ENCODE measurements around the gene TDP1. TPM values are rescaled to one million over a fixed set of nuclear protein-coding genes. Genes with fewer than 3 reads are reported as not detected.

TDP1 gene
- total RNA-seq, 4 donors from 2014 or later, result 0.75 to 28.3 (median 14.5) TPM

- peaks cover 4 to 19% (median 15%) of the 10 kb centered on the region in 4 donors for H3K4me1 ChIP-seq
- intact Hi-C loops (cut with DNase I; ENCODE audit: low total_unique reads), result no loop called here
- H3K9me3 ChIP-seq, result no peaks in the 10 kb centered on the region
- DNase-seq, result no peak
- H3K4me3 ChIP-seq, result no peak overlapping the region
- 70 to 72% methylated on average over 1 of the region's 1 CpG for WGBS, 2 donors (ENCODE audit: low coverage in 1 of 2)
- H3K27me3 ChIP-seq, result no peaks in the 10 kb centered on the region
- in situ Hi-C loops (cut with MboI; ENCODE audit: low pct_ligation_motif_present in 1 of 4, low pct_unique_long_range_greater_than_20kb in 1 of 4, low sequenced_read_pairs in 3 of 4), result loop anchor here in 1 of 4 donors (25.0 kb wide), 1 partner anchor 278 kb away; no protein-coding TSS in a partner anchor
- TF ChIP-seq POLR2A (IDR thresholded peaks at IDR 0.05) (no peak), POLR2AphosphoS5 (IDR thresholded peaks at IDR 0.05) (no peak), CTCF (IDR thresholded peaks at IDR 0.05) (no peak), EP300 (IDR thresholded peaks at IDR 0.05; ENCODE audit: low read depth) (no peak)
- no peak overlapping the region for H3K27ac ChIP-seq
- H3K36me3 ChIP-seq, result peaks cover 0 to 6% (median 0%) of the 10 kb centered on the region in 4 donors
These were observed 3.2 kb downstream of the TDP1 start for GRCh38 chr14:89958966-89959365.

- Histone ChIP-seq H3K4me1 (peaks cover 4 to 15% (median 12%) of the 10 kb centered on the region in 4 donors), H3K36me3 (peaks cover 0 to 6% (median 0%) of the 10 kb centered on the region in 4 donors), H3K27me3 (no peaks in the 10 kb centered on the region), H3K9me3 (no peaks in the 10 kb centered on the region), H3K4me3 (no peak overlapping the region), H3K27ac (no peak overlapping the region)
- intact Hi-C loops (cut with DNase I; ENCODE audit: low total_unique reads) (no loop called here), in situ Hi-C loops (cut with MboI; ENCODE audit: low pct_ligation_motif_present in 1 of 4, low pct_unique_long_range_greater_than_20kb in 1 of 4, low sequenced_read_pairs in 3 of 4) (loop anchor here in 1 of 4 donors (25.0 kb wide), 1 partner anchor 277 kb away; no protein-coding TSS in a partner anchor)
- 79 to 82% methylated on average over 2 to 3 of the region's 3 CpGs for WGBS, 2 donors (ENCODE audit: low coverage in 1 of 2)
- TF ChIP-seq POLR2AphosphoS5 (IDR thresholded peaks at IDR 0.05) (no peak), POLR2A (IDR thresholded peaks at IDR 0.05) (no peak), CTCF (IDR thresholded peaks at IDR 0.05) (no peak), EP300 (IDR thresholded peaks at IDR 0.05; ENCODE audit: low read depth) (no peak)
- DNase-seq, result no peak
These were observed 4.2 kb downstream of the TDP1 start for GRCh38 chr14:89959853-89960445.

GRCh38 chr14:89960914-89961313 is 5.2 kb downstream of the TDP1 start:
- Histone ChIP-seq H3K36me3 (peaks cover 0 to 6% (median 0%) of the 10 kb centered on the region in 4 donors), H3K9me3 (no peaks in the 10 kb centered on the region), H3K27ac (no peak overlapping the region), H3K27me3 (no peaks in the 10 kb centered on the region), H3K4me3 (no peak overlapping the region), H3K4me1 (peaks cover 4 to 15% (median 12%) of the 10 kb centered on the region in 4 donors)
- intact Hi-C loops (cut with DNase I; ENCODE audit: low total_unique reads) (no loop called here), in situ Hi-C loops (cut with MboI; ENCODE audit: low pct_ligation_motif_present in 1 of 4, low pct_unique_long_range_greater_than_20kb in 1 of 4, low sequenced_read_pairs in 3 of 4) (loop anchor here in 1 of 4 donors (25.0 kb wide), 1 partner anchor 276 kb away; no protein-coding TSS in a partner anchor)
- no peak for DNase-seq
- TF ChIP-seq POLR2A (IDR thresholded peaks at IDR 0.05) (no peak), POLR2AphosphoS5 (IDR thresholded peaks at IDR 0.05) (no peak)
- 88% methylated on average over 3 of the region's 3 CpGs; no CpG with 5 or more reads in 1 of the 2 donors for WGBS, 2 donors (ENCODE audit: low coverage in 1 of 2)

- Histone ChIP-seq H3K36me3 (peaks cover 0 to 16% (median 5%) of the 10 kb centered on the region in 4 donors), H3K4me3 (no peak overlapping the region), H3K4me1 (no peaks in the 10 kb centered on the region), H3K27me3 (no peaks in the 10 kb centered on the region), H3K27ac (no peak overlapping the region), H3K9me3 (no peaks in the 10 kb centered on the region)
- in situ Hi-C loops (cut with MboI; ENCODE audit: low pct_ligation_motif_present in 1 of 4, low pct_unique_long_range_greater_than_20kb in 1 of 4, low sequenced_read_pairs in 3 of 4) (loop anchor here in 1 of 4 donors (25.0 kb wide), 1 partner anchor 274 kb away; no protein-coding TSS in a partner anchor), intact Hi-C loops (cut with DNase I; ENCODE audit: low total_unique reads) (no loop called here)
- 88 to 95% methylated on average over 3 to 10 of the region's 10 CpGs for WGBS, 2 donors (ENCODE audit: low coverage in 1 of 2)
- DNase-seq, result no peak
- TF ChIP-seq POLR2A (IDR thresholded peaks at IDR 0.05) (no peak), EP300 (IDR thresholded peaks at IDR 0.05; ENCODE audit: low read depth) (no peak), CTCF (IDR thresholded peaks at IDR 0.05) (no peak), POLR2AphosphoS5 (IDR thresholded peaks at IDR 0.05) (no peak)
These were observed 7.7 kb downstream of the TDP1 start for GRCh38 chr14:89963288-89963978.

All from transverse colon (tissue), 4 donors.